ENCODE results near the gene SMIM15. TPM values are rescaled to one million over a fixed set of nuclear protein-coding genes. Genes with fewer than 3 reads are reported as not detected.

The SMIM15 gene
- total and polyA plus RNA-seq, 2 donors (not counting 1 experiment from before 2014, with no cell fraction given), result 5.7 to 29.8 TPM

DNA sequence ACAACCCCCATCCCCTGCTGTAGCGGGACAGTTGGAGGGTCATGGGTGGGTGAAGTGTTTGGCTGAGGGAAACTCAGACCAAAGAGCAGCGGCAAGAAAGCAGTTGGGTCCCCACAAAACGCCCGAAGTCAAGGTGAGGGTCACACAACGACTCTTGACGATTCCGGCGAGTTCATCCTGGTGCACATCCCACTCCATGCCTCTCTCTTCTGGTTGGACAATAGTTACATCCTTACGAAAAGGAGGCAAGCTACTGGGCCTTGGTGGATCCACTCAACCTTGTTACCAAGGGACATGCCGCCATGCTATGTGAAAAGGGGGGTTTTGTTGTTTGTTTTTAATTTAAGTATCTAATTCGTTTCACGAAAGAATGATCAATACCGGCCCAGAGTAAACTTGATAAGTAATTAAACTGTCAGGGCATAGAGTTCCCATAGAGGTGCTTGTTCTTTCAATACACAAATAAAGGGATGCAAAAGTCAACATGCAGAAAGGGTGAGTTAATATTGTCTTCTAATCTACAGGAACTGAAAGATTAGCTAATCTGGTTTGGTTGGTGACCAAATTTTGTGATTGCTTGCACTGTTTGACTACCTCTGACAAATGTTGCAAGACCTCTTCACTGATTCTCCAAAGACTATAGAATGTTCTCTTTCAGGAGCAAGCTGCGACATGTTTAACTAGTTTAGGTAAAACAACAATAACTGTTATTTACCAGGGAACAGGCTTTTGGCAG, 732 bp upstream of the SMIM15 start:
- H2AFZ ChIP-seq (ENCODE audit: insufficient read depth, low read depth, low read length, poor library complexity, severe bottlenecking), result peak overlapping the region; percentile 95
- peaks cover 38% of the 10 kb centered on the region for H3K4me1 Mint-ChIP-seq

More for the DNA sequence above, 732 bp upstream of the SMIM15 start:
- H3K4me3 Mint-ChIP-seq, result peak overlapping the region; percentile 97
- H3K27me3 Mint-ChIP-seq, result no peaks in the 10 kb centered on the region
- Histone ChIP-seq H3K4me1 (ENCODE audit: control insufficient read depth in 2 of 2, insufficient read depth in 2 of 2, low read length in 2 of 2) (peaks cover 18 to 20% of the 10 kb centered on the region in 2 donors), H3K79me2 (ENCODE audit: control insufficient read depth, insufficient read depth, low read length) (peaks cover 11% of the 10 kb centered on the region), H3K36me3 (replicated peaks in 1 of 2; ENCODE audit: control extremely low read depth in 1 of 2, control insufficient read depth in 1 of 2, extremely low read depth in 1 of 2, insufficient read depth in 2 of 2, low read length in 1 of 2) (peaks cover 5 to 21% of the 10 kb centered on the region in 2 experiments), H3K4me2 (replicated peaks; ENCODE audit: low read depth, low read length, poor library complexity, severe bottlenecking) (peak overlapping the region; percentile 83), H3K9me3 (ENCODE audit: control extremely low read depth in 1 of 3, control insufficient read depth in 2 of 3, insufficient read depth in 1 of 3, low read length in 2 of 3) (peaks cover 0 to 5% (median 0%) of the 10 kb centered on the region in 3 donors), H3K27ac (ENCODE audit: low read length in 2 of 2) (peak overlapping the region; percentile 86 to 88), H3K27me3 (replicated peaks in 1 of 4; ENCODE audit: control extremely low read depth in 1 of 4, control insufficient read depth in 3 of 4, insufficient read depth in 4 of 4, low read length in 3 of 4) (no peaks in the 10 kb centered on the region), H3K9ac (ENCODE audit: low read length) (peak overlapping the region; percentile 93), H3K4me3 (ENCODE audit: control extremely low read depth in 1 of 5, extremely low read depth in 1 of 5, insufficient read depth in 1 of 5, low read depth in 2 of 5, low read length in 4 of 5) (peak overlapping the region; percentile 38 to 96 (median 91)), H4K20me1 (ENCODE audit: control insufficient read depth, insufficient read depth, low read length, poor library complexity, severe bottlenecking) (no peaks in the 10 kb centered on the region)
- ChIA-PET POLR2A (no interaction called here), CTCF (interaction anchor here (0.7 to 1.1 kb wide), 2 partner anchors 9 to 168 kb away, joined by 3 to 4 read pairs; no protein-coding TSS in a partner anchor)
- DNase-seq (no peak), ATAC-seq (ENCODE audit: low read depth) (no peak)
- 44% methylated on average over 7 of the region's 14 CpGs for WGBS (ENCODE audit: insufficient coverage)
- no peak for TF ChIP-seq EZH2 (IDR thresholded peaks at IDR 0.05; ENCODE audit: borderline replicate concordance, insufficient read depth, low read depth, low read length, poor library complexity, severe bottlenecking)
- TF ChIP-seq, protein P1, sequence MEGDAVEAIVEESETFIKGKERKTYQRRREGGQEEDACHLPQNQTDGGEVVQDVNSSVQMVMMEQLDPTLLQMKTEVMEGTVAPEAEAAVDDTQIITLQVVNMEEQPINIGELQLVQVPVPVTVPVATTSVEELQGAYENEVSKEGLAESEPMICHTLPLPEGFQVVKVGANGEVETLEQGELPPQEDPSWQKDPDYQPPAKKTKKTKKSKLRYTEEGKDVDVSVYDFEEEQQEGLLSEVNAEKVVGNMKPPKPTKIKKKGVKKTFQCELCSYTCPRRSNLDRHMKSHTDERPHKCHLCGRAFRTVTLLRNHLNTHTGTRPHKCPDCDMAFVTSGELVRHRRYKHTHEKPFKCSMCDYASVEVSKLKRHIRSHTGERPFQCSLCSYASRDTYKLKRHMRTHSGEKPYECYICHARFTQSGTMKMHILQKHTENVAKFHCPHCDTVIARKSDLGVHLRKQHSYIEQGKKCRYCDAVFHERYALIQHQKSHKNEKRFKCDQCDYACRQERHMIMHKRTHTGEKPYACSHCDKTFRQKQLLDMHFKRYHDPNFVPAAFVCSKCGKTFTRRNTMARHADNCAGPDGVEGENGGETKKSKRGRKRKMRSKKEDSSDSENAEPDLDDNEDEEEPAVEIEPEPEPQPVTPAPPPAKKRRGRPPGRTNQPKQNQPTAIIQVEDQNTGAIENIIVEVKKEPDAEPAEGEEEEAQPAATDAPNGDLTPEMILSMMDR (IDR thresholded peaks at IDR 0.05), result no peak
- H3K9me3 Mint-ChIP-seq (ENCODE audit: insufficient read depth), result no peaks in the 10 kb centered on the region
- intact Hi-C loops (cut with micrococcal nuclease), result loop anchor here (2.0 to 5.0 kb wide), 4 partner anchors 168 to 1239 kb away; partner anchors contain the start of genes DIMT1, ERCC8 and NDUFAF2
- peak overlapping the region; percentile 97 for H3K27ac Mint-ChIP-seq

All from B cell (primary cell).